Astrocyte (in vitro differentiated cells and primary cell): ENCODE data around the gene ADGRG7. TPM values are rescaled to one million over a fixed set of nuclear protein-coding genes. Genes with fewer than 3 reads are reported as not detected.
"Not testable (repeated sequence)": the region's sequence is repeated elsewhere in the genome, so short reads cannot be mapped to it uniquely, and the experiment has no call there.

Source experiments
- DNase-seq: peaks from one replicate; pipeline ENCODE4 v3.0.0-alpha.2; 2010; ENCODE audit warnings: low read depth
- FAIRE-seq: peaks from 2 replicates; lab custom pipeline; 2011; peaks lifted over from hg19 to GRCh38; lab: Jason Lieb, UNC
- H2AFZ ChIP-seq: 2 replicates; pipeline ENCODE4 v1.6.0; 2012; ENCODE audit warnings: low read depth, low read length, inconsistent platforms
- H3K27ac ChIP-seq: 2 replicates; pipeline ENCODE4 v1.5.1; 2011; ENCODE audit warnings: low read depth, low read length, inconsistent platforms
- H3K27me3 ChIP-seq: 2 replicates; pipeline ENCODE4 v1.6.0; 2011; ENCODE audit warnings: low read length, inconsistent platforms; ENCODE audit not compliant: insufficient read depth
- H3K36me3 ChIP-seq: 2 replicates; pipeline ENCODE4 v1.5.1; 2011; ENCODE audit warnings: low read length, inconsistent platforms; ENCODE audit not compliant: insufficient read depth
- H3K4me1 ChIP-seq: 2 replicates; pipeline ENCODE4 v1.5.1; 2011; ENCODE audit warnings: low read length, inconsistent platforms; ENCODE audit not compliant: insufficient read depth
- H3K4me2 ChIP-seq: 2 replicates; pipeline ENCODE4 v1.6.0; 2012; ENCODE audit warnings: low read length, inconsistent platforms
- H3K4me3 ChIP-seq: 2 replicates; pipeline ENCODE4 v1.5.1; 2011; ENCODE audit warnings: low read depth, mild to moderate bottlenecking, low read length, inconsistent platforms; ENCODE audit not compliant: insufficient read depth
- H3K79me2 ChIP-seq: 2 replicates; pipeline ENCODE4 v1.6.0; 2012; ENCODE audit warnings: mild to moderate bottlenecking, low read length, inconsistent platforms; ENCODE audit not compliant: insufficient read depth
- H3K9ac ChIP-seq: 2 replicates; pipeline ENCODE4 v1.6.0; 2012; ENCODE audit warnings: mild to moderate bottlenecking, low read length, inconsistent platforms
- H3K9me3 ChIP-seq: 2 replicates; pipeline ENCODE4 v1.5.1; 2012; ENCODE audit warnings: low read depth, mild to moderate bottlenecking, low read length, inconsistent platforms; ENCODE audit not compliant: insufficient read depth
- H4K20me1 ChIP-seq: 2 replicates; pipeline ENCODE4 v1.6.0; 2012; ENCODE audit warnings: low read length, inconsistent platforms; ENCODE audit not compliant: insufficient read depth
- H3K27ac Mint-ChIP-seq: one replicate; pipeline ENCODE4 v1.8.0; 2021; ENCODE audit warnings: mild to moderate bottlenecking, mixed read lengths; ENCODE audit not compliant: unreplicated experiment
- H3K27me3 Mint-ChIP-seq: one replicate; pipeline ENCODE4 v1.8.0; 2021; ENCODE audit warnings: low read depth, mixed read lengths; ENCODE audit not compliant: unreplicated experiment
- H3K36me3 Mint-ChIP-seq: one replicate; pipeline ENCODE4 v1.8.0; 2021; ENCODE audit warnings: low read depth, mixed read lengths; ENCODE audit not compliant: unreplicated experiment
- H3K4me1 Mint-ChIP-seq: one replicate; pipeline ENCODE4 v1.8.0; 2021; ENCODE audit warnings: low read depth, mixed read lengths; ENCODE audit not compliant: unreplicated experiment
- H3K4me3 Mint-ChIP-seq: one replicate; pipeline ENCODE4 v1.8.0; 2021; ENCODE audit warnings: mild to moderate bottlenecking, moderate library complexity, mixed read lengths; ENCODE audit not compliant: unreplicated experiment
- H3K9me3 Mint-ChIP-seq: one replicate; pipeline ENCODE4 v1.8.0; 2021; ENCODE audit warnings: mild to moderate bottlenecking, mixed read lengths; ENCODE audit not compliant: unreplicated experiment
- CTCF ChIP-seq: IDR thresholded peaks from 2 replicates; pipeline ENCODE4 v1.5.1; 2011; ENCODE audit warnings: low read depth, mild to moderate bottlenecking, inconsistent platforms, low read length, moderate library complexity; ENCODE audit not compliant: insufficient read depth
- EZH2 ChIP-seq: IDR thresholded peaks from 2 replicates; pipeline ENCODE4 v1.6.1; 2012; ENCODE audit warnings: mild to moderate bottlenecking, low read length, inconsistent platforms; ENCODE audit not compliant: insufficient read depth
- total RNA-seq: library from RNA; stranded (reverse); gene quantifications from 2 replicates; pipeline ENCODE4 v1.2.1, GENCODE V29; 2021

ADGRG7 gene
- total RNA-seq, 1 donor from 2014 or later = not detected

DNA sequence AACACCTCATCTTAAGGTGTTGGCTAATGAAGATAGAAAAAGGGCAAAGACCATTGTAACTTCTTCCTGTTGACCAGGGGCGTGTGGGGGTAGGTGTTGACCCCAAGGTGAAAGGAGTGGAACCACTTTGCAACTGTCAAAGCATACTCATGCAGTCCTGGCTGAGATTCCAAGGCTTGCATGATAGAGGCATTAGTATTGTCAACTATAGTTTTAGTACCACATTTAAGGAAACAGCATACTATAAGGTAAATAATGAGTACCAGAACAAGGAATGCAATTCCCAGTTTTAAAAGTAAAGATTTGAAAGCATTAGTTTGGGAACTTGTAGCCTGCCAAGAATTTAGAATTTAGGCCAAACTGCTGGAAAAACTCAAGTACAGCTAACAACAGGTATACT, 27.8 kb upstream of the ADGRG7 start:
- peaks cover 8% of the 10 kb centered on the region for H3K9me3 Mint-ChIP-seq
- H3K27ac ChIP-seq = no peak overlapping the region
- no peaks in the 10 kb centered on the region for H4K20me1 ChIP-seq
- no peaks in the 10 kb centered on the region for H3K27me3 ChIP-seq
- H3K36me3 Mint-ChIP-seq = peaks cover 12% of the 10 kb centered on the region
- H3K27ac Mint-ChIP-seq = no peak overlapping the region
- no peak overlapping the region for H2AFZ ChIP-seq
- H3K36me3 ChIP-seq = peaks cover 6% of the 10 kb centered on the region
- DNase-seq = no peak
- H3K9me3 ChIP-seq = no peaks in the 10 kb centered on the region
- FAIRE-seq = no peak
- H3K4me3 Mint-ChIP-seq = no peak overlapping the region
- no peaks in the 10 kb centered on the region for H3K27me3 Mint-ChIP-seq
- no peak overlapping the region for H3K4me3 ChIP-seq
- H3K4me1 ChIP-seq = peaks cover 5% of the 10 kb centered on the region
- TF ChIP-seq EZH2 = no peak
- TF ChIP-seq CTCF = no peak
- H3K79me2 ChIP-seq = no peaks in the 10 kb centered on the region
- no peak overlapping the region for H3K4me2 ChIP-seq
- H3K4me1 Mint-ChIP-seq = peaks cover 6% of the 10 kb centered on the region
- no peak overlapping the region for H3K9ac ChIP-seq

- not testable (repeated sequence) for H3K9me3 Mint-ChIP-seq, H3K4me1 ChIP-seq, H3K79me2 ChIP-seq, H3K4me2 ChIP-seq, H3K9ac ChIP-seq, H3K36me3 ChIP-seq, DNase-seq, H3K4me3 Mint-ChIP-seq, H3K27me3 ChIP-seq, H3K36me3 Mint-ChIP-seq, H3K27ac Mint-ChIP-seq, H3K4me3 ChIP-seq, H3K27me3 Mint-ChIP-seq, H3K27ac ChIP-seq, H2AFZ ChIP-seq, H4K20me1 ChIP-seq, FAIRE-seq, H3K4me1 Mint-ChIP-seq, H3K9me3 ChIP-seq
Measured at GRCh38 chr3:100582157-100582556, 27.2 kb upstream of the ADGRG7 start.

DNA sequence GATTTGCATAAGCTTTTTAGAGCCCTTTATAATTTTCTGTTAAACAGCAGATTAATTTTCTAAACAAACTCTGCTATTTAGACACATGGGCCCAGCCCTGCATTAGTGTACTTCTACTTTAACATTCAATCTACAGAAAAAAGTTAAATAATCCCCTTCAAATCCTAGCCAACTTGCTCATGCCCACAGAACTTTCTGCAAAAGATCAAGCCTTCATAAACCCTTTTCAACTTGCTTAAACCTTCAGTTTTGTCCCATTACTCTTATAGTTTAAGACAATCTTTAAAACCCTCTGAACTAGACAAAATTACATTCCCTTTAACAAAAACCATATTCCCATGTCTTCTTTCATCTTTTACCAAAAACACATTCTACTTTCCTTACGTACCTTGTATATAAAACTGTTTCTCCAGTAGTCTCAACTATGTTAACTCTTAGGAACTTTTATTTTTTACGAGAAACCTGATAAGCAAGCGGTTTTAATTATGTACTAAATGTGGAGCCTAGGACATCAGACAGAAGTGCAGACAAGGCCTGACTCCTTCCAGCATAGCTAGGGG, 25.2 kb upstream of the ADGRG7 start:
- Histone ChIP-seq H3K27ac (no peak overlapping the region), H3K4me1 (peaks cover 5% of the 10 kb centered on the region), H3K4me2 (no peak overlapping the region), H3K9me3 (no peaks in the 10 kb centered on the region), H3K79me2 (no peaks in the 10 kb centered on the region), H4K20me1 (no peaks in the 10 kb centered on the region), H3K27me3 (no peaks in the 10 kb centered on the region), H2AFZ (no peak overlapping the region), H3K4me3 (no peak overlapping the region), H3K9ac (no peak overlapping the region), H3K36me3 (no peaks in the 10 kb centered on the region)
- H3K27ac Mint-ChIP-seq = no peak overlapping the region
- H3K27me3 Mint-ChIP-seq = no peaks in the 10 kb centered on the region
- DNase-seq (no peak), FAIRE-seq (no peak)
- TF ChIP-seq CTCF (no peak), EZH2 (no peak)
- no peaks in the 10 kb centered on the region for H3K36me3 Mint-ChIP-seq
- H3K4me3 Mint-ChIP-seq = no peak overlapping the region
- H3K9me3 Mint-ChIP-seq = peaks cover 8% of the 10 kb centered on the region
- H3K4me1 Mint-ChIP-seq = peaks cover 6% of the 10 kb centered on the region
